ENCODE measurements around the gene DLG2. TPM values are rescaled to one million over a fixed set of nuclear protein-coding genes. Genes with fewer than 3 reads are reported as not detected.

The DLG2 gene
- total RNA-seq, 2 experiments from 2014 or later = 2.0 to 2.1 TPM

DNA sequence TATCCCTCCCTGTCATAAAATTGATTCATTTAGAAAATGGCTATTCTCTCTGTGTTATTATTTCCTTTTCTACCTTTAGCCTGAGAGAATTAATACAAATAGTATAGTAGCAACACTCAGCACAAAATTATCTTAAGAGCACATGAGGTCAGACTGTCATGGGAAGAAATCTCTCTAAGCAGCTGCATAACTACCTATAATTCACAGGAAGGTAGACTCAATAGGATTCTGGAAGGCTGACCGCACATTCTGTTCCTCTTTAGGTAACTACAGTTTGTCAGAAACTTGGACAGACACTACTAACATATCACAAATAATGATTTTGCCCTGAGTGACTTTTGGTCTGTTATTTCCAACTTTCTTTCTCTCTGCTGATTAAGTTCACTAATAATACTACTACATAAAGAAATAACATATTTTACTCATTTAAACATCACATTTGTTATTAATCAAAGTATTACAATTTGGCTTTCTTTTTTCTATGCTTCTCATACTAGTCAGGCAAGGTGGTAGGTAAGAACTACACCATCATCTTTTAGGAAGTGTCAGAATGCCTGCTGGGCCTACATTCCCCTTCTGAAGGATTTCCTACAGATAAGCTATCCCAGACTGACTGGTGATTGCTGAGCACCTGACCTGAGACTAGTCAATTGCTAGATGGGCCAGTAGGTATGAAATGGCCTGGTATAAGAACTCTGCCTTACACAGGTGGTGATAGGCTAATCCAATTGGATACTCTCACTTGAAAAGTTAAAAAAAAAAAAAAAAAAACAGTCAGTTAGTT, 325.1 kb downstream of the DLG2 start:
- ChIA-PET CTCF (no interaction called here), POLR2A (no interaction called here)
- no peak overlapping the region for H3K4me3 ChIP-seq (ENCODE audit: low read length)
- no peak overlapping the region for H3K27ac ChIP-seq (ENCODE audit: low read depth in 1 of 2, low read length in 2 of 2)
- H3K27me3 Mint-ChIP-seq = no peaks in the 10 kb centered on the region
- no peaks in the 10 kb centered on the region for H3K36me3 ChIP-seq (ENCODE audit: insufficient read depth, low read length)
- no peak overlapping the region for H3K27ac Mint-ChIP-seq
- no peaks in the 10 kb centered on the region for H3K4me1 ChIP-seq (ENCODE audit: insufficient read depth, low read length)
- peaks cover 19% of the 10 kb centered on the region for H3K9me3 Mint-ChIP-seq
- ATAC-seq (ENCODE audit: poor library complexity) = no peak
- no peaks in the 10 kb centered on the region for H3K27me3 ChIP-seq (ENCODE audit: control insufficient read depth in 1 of 2, insufficient read depth in 2 of 2, low read length in 2 of 2)
- TF ChIP-seq CTCF (IDR thresholded peaks at IDR 0.05) = no peak
- peaks cover 3 to 10% of the 10 kb centered on the region in 2 experiments for H3K9me3 ChIP-seq (ENCODE audit: control insufficient read depth in 1 of 2, insufficient read depth in 1 of 2, low read length in 2 of 2)
- no peak overlapping the region for H3K4me3 Mint-ChIP-seq
- no peaks in the 10 kb centered on the region for H3K36me3 Mint-ChIP-seq (ENCODE audit: low read depth)
- no peak for DNase-seq
- intact Hi-C loops (cut with DNase I, micrococcal nuclease) = no loop called here
- no peaks in the 10 kb centered on the region for H3K4me1 Mint-ChIP-seq (ENCODE audit: low read depth)

- ChIA-PET CTCF (no interaction called here), POLR2A (no interaction called here)
- Histone ChIP-seq H3K27ac (ENCODE audit: low read depth in 1 of 2, low read length in 2 of 2) (no peak overlapping the region), H3K27me3 (ENCODE audit: control insufficient read depth in 1 of 2, insufficient read depth in 2 of 2, low read length in 2 of 2) (no peaks in the 10 kb centered on the region), H3K4me3 (ENCODE audit: low read length) (no peak overlapping the region), H3K36me3 (ENCODE audit: insufficient read depth, low read length) (no peaks in the 10 kb centered on the region), H3K4me1 (ENCODE audit: insufficient read depth, low read length) (no peaks in the 10 kb centered on the region), H3K9me3 (ENCODE audit: control insufficient read depth in 1 of 2, insufficient read depth in 1 of 2, low read length in 2 of 2) (peaks cover 0 to 3% of the 10 kb centered on the region in 2 experiments)
- intact Hi-C loops (cut with DNase I, micrococcal nuclease) = no loop called here
- no peak overlapping the region for H3K27ac Mint-ChIP-seq
- H3K4me1 Mint-ChIP-seq (ENCODE audit: low read depth) = no peaks in the 10 kb centered on the region
- H3K9me3 Mint-ChIP-seq = peaks cover 17% of the 10 kb centered on the region
- no peak for DNase-seq
- no peaks in the 10 kb centered on the region for H3K27me3 Mint-ChIP-seq
- H3K4me3 Mint-ChIP-seq = no peak overlapping the region
- ATAC-seq (ENCODE audit: poor library complexity) = no peak
- no peak for TF ChIP-seq CTCF (IDR thresholded peaks at IDR 0.05)
- no peaks in the 10 kb centered on the region for H3K36me3 Mint-ChIP-seq (ENCODE audit: low read depth)
These were observed 327.7 kb downstream of the DLG2 start for GRCh38 chr11:85299258-85299942.

DNA sequence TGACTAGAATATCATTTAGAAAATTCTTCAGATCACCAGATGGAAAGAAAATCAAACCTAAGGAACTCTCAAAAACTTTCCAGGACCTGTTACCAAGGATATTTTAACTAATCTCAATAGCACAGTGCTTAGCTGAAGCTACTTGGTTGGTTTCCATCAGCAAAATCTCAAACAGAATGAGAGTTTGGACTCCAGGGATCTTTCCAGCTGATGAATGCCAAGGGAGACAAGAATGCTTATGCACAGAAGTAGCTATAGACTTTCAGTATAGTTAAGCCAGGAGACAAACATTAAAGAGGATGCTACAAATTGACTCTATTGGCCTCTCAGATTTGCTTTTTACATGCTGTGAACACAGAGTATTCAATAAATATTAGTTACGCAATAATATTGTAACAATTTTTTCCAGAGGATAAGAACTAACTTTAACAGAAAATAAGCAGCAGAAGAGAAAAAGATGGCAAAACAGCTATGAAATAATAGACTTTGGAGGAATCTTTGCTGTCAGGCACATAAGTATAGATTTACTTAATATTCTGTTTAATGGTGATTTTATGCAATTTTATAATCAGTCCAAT, 331.4 kb downstream of the DLG2 start:
- Mint-ChIP-seq H3K27ac (no peak overlapping the region), H3K4me1 (ENCODE audit: low read depth) (no peaks in the 10 kb centered on the region), H3K27me3 (no peaks in the 10 kb centered on the region), H3K36me3 (ENCODE audit: low read depth) (no peaks in the 10 kb centered on the region), H3K4me3 (no peak overlapping the region), H3K9me3 (peaks cover 15% of the 10 kb centered on the region)
- intact Hi-C loops (cut with DNase I, micrococcal nuclease) = no loop called here
- DNase-seq (no peak), ATAC-seq (ENCODE audit: poor library complexity) (no peak)
- no peaks in the 10 kb centered on the region for H3K4me1 ChIP-seq (ENCODE audit: insufficient read depth, low read length)
- H3K4me3 ChIP-seq (ENCODE audit: low read length) = no peak overlapping the region
- peaks cover 0 to 3% of the 10 kb centered on the region in 2 experiments for H3K9me3 ChIP-seq (ENCODE audit: control insufficient read depth in 1 of 2, insufficient read depth in 1 of 2, low read length in 2 of 2)
- CTCF ChIA-PET = no interaction called here
- H3K27me3 ChIP-seq (ENCODE audit: control insufficient read depth in 1 of 2, insufficient read depth in 2 of 2, low read length in 2 of 2) = no peaks in the 10 kb centered on the region
- H3K27ac ChIP-seq (ENCODE audit: low read depth in 1 of 2, low read length in 2 of 2) = no peak overlapping the region
- POLR2A ChIA-PET = no interaction called here
- H3K36me3 ChIP-seq (ENCODE audit: insufficient read depth, low read length) = no peaks in the 10 kb centered on the region
- no peak for TF ChIP-seq CTCF (IDR thresholded peaks at IDR 0.05)
